CD4-positive, alpha-beta T cell (primary cell): Measurements from ENCODE around the gene CDK15. TPM values are rescaled to one million over a fixed set of nuclear protein-coding genes. Genes with fewer than 3 reads are reported as not detected.

ENCODE experiments used
- ATAC-seq: fragments of 200-7000 bp; cut with Tn5 transposase; one replicate; pipeline ENCODE4 v1.10.0; 2022; ENCODE audit warnings: mild to moderate bottlenecking; ENCODE audit not compliant: poor library complexity
- CTCF ChIA-PET: fragments of 350-600 bp; sonication (Branson Sonifier 250); formaldehyde crosslinking; loops from one replicate; lab custom pipeline; 2021; ENCODE audit warnings: antibody characterized with exemption, inconsistent platforms; lab: Charles Lee
- POLR2A ChIA-PET: fragments of 350-600 bp; sonication (Branson Sonifier 250); formaldehyde crosslinking; loops from one replicate; lab custom pipeline; 2021; ENCODE audit warnings: antibody characterized with exemption, inconsistent platforms; lab: Charles Lee
- DNase-seq, 14 experiments: peaks; one replicate each; pipeline ENCODE4 v3.0.0-alpha.2; 2013 to 2020; ENCODE audit warnings: mixed read lengths in 2 of 14
- H3K27ac ChIP-seq, 2 donors: one replicate each; pipeline versions ENCODE4 v1.5.1 to v1.7.0; 2013; ENCODE audit warnings: low read length in 2 of 2, low read depth in 1 of 2, mild to moderate bottlenecking in 1 of 2
- H3K27me3 ChIP-seq, 2 experiments: 1 replicate in 1 of 2; 2 replicates in 1 of 2; pipeline versions ENCODE4 v1.6.1 to v1.7.0; 2013; ENCODE audit warnings: low read length in 2 of 2, control low read depth in 1 of 2, mild to moderate bottlenecking in 1 of 2, moderate library complexity in 1 of 2; ENCODE audit not compliant: insufficient read depth in 2 of 2, control insufficient read depth in 1 of 2
- H3K36me3 ChIP-seq: one replicate; pipeline ENCODE4 v1.6.1; 2013; ENCODE audit warnings: low read length, control low read depth; ENCODE audit not compliant: insufficient read depth
- H3K4me1 ChIP-seq: one replicate; pipeline ENCODE4 v1.6.1; 2013; ENCODE audit warnings: low read length, control low read depth; ENCODE audit not compliant: insufficient read depth
- H3K4me3 ChIP-seq: one replicate; pipeline ENCODE4 v1.5.1; 2013; ENCODE audit warnings: mild to moderate bottlenecking, low read length, moderate library complexity
- H3K9me3 ChIP-seq, 2 experiments: 1 replicate in 1 of 2; 2 replicates in 1 of 2; pipeline versions ENCODE4 v1.6.1 to v1.7.0; 2013; ENCODE audit warnings: low read length in 2 of 2, mild to moderate bottlenecking in 2 of 2, control low read depth in 1 of 2, moderate library complexity in 1 of 2; ENCODE audit not compliant: control insufficient read depth in 1 of 2, insufficient read depth in 1 of 2
- H3K27ac Mint-ChIP-seq: one replicate; pipeline ENCODE4 v1.8.0; 2020; ENCODE audit warnings: mixed read lengths
- H3K27me3 Mint-ChIP-seq: one replicate; pipeline ENCODE4 v1.8.0; 2021; ENCODE audit warnings: mixed read lengths
- H3K36me3 Mint-ChIP-seq: one replicate; pipeline ENCODE4 v1.8.0; 2021; ENCODE audit warnings: low read depth, mixed read lengths
- H3K4me1 Mint-ChIP-seq: one replicate; pipeline ENCODE4 v1.8.0; 2021; ENCODE audit warnings: low read depth, mixed read lengths
- H3K4me3 Mint-ChIP-seq: one replicate; pipeline ENCODE4 v1.8.0; 2020; ENCODE audit warnings: mild to moderate bottlenecking, mixed read lengths
- H3K9me3 Mint-ChIP-seq: one replicate; pipeline ENCODE4 v1.8.0; 2020; ENCODE audit warnings: mixed read lengths
- intact Hi-C, 2 experiments: fragments of 100-400 bp; cut with DNase I in 1 of 2; cut with micrococcal nuclease in 1 of 2; formaldehyde crosslinking; loops; one replicate each; pipeline versions ENCODE4 v1.15.1 to v1.9.0; 2023 to 2025; cut with DNase I, micrococcal nuclease
- total RNA-seq, 174 experiments: library from RNA in 2 of 174; stranded (reverse) in 2 of 174; gene quantifications; one replicate each; pipeline ENCODE4 v1.2.3 and lab custom pipeline; 2021 to 2026
- TF ChIP-seq, protein P1 (sequence below): fragments of 200-600 bp; IDR thresholded peaks from one replicate; pipeline ENCODE4 v1.8.0; 2022; ENCODE audit warnings: antibody characterized with exemption, mild to moderate bottlenecking

Gene CDK15
- total RNA-seq, 2 experiments from 2014 or later, result not detected

DNA sequence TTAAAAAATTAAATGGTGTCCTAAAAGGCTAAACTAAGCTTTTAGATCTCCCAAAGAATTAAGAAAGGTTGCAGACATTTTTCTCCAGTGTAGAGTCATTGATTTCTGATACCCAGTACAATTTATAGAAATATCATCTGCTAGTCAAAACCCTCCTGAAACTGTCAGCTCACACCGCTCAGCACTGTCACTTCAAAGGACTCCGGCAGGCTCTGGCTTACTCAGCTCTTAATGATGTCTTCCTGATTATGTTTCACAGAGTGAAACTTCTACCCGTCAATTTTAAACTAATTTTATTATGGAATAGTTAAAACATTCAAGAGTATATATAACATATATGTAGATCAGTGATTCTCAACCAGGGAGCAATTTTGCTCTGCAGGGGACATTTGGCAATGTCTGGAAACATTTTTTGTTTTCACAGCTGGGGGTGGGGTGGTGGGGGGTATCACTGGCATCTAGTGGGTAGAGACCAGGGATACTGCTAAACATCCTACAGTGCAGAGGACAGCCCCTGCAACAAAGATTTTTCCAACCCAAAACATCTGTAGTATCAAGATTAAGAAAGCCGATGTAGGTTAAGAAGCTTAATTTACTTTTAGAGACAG lies 31.6 kb downstream of the CDK15 start:
- TF ChIP-seq, protein P1, sequence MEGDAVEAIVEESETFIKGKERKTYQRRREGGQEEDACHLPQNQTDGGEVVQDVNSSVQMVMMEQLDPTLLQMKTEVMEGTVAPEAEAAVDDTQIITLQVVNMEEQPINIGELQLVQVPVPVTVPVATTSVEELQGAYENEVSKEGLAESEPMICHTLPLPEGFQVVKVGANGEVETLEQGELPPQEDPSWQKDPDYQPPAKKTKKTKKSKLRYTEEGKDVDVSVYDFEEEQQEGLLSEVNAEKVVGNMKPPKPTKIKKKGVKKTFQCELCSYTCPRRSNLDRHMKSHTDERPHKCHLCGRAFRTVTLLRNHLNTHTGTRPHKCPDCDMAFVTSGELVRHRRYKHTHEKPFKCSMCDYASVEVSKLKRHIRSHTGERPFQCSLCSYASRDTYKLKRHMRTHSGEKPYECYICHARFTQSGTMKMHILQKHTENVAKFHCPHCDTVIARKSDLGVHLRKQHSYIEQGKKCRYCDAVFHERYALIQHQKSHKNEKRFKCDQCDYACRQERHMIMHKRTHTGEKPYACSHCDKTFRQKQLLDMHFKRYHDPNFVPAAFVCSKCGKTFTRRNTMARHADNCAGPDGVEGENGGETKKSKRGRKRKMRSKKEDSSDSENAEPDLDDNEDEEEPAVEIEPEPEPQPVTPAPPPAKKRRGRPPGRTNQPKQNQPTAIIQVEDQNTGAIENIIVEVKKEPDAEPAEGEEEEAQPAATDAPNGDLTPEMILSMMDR, result no peak
- Histone ChIP-seq H3K4me3 (no peak overlapping the region), H3K27me3 (no peaks in the 10 kb centered on the region), H3K27ac (no peak overlapping the region), H3K36me3 (no peaks in the 10 kb centered on the region), H3K9me3 (no peaks in the 10 kb centered on the region), H3K4me1 (no peaks in the 10 kb centered on the region)
- H3K4me3 Mint-ChIP-seq, result no peak overlapping the region
- H3K27ac Mint-ChIP-seq, result no peak overlapping the region
- H3K9me3 Mint-ChIP-seq, result peaks cover 6% of the 10 kb centered on the region
- ChIA-PET POLR2A (no interaction called here), CTCF (interaction anchor here (1.4 kb wide), 1 partner anchor 22 kb away, joined by 3 read pairs; no protein-coding TSS in a partner anchor)
- peaks cover 11% of the 10 kb centered on the region for H3K27me3 Mint-ChIP-seq
- intact Hi-C loops, result no loop called here
- ATAC-seq (no peak), DNase-seq (no peak)
- no peaks in the 10 kb centered on the region for H3K36me3 Mint-ChIP-seq
- no peaks in the 10 kb centered on the region for H3K4me1 Mint-ChIP-seq

DNA sequence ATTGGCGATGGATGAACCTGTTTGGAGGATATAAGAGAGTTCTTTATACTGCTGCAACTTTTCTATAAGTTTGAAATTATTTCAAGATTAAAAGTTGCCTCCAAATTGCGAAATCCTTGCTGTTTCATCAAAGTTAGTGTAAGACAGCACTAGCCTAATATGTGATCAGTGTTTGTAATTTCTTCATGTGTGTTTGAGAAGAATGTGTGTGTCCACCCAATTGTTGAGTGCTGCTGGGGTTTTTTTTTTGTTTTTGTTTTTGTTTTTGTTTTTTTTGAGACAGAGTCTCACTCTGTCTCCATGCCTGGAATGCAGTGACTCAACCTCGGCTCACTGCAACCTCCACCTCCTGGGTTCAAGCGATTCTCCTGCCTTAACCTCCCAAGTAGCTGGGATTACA lies 33.4 kb downstream of the CDK15 start:
- DNase-seq (no peak), ATAC-seq (no peak)
- no peak overlapping the region for H3K27ac Mint-ChIP-seq
- ChIA-PET POLR2A (no interaction called here), CTCF (no interaction called here)
- peaks cover 6% of the 10 kb centered on the region for H3K9me3 Mint-ChIP-seq
- H3K27me3 Mint-ChIP-seq, result peaks cover 18% of the 10 kb centered on the region
- no peak overlapping the region for H3K4me3 Mint-ChIP-seq
- intact Hi-C loops, result no loop called here
- no peaks in the 10 kb centered on the region for H3K36me3 ChIP-seq
- no peaks in the 10 kb centered on the region for H3K4me1 Mint-ChIP-seq
- H3K36me3 Mint-ChIP-seq, result no peaks in the 10 kb centered on the region
- H3K27me3 ChIP-seq, result no peaks in the 10 kb centered on the region
- H3K9me3 ChIP-seq, result no peaks in the 10 kb centered on the region
- no peak overlapping the region for H3K4me3 ChIP-seq
- H3K4me1 ChIP-seq, result no peaks in the 10 kb centered on the region
- TF ChIP-seq, protein P1, result no peak
- no peak overlapping the region for H3K27ac ChIP-seq

DNA sequence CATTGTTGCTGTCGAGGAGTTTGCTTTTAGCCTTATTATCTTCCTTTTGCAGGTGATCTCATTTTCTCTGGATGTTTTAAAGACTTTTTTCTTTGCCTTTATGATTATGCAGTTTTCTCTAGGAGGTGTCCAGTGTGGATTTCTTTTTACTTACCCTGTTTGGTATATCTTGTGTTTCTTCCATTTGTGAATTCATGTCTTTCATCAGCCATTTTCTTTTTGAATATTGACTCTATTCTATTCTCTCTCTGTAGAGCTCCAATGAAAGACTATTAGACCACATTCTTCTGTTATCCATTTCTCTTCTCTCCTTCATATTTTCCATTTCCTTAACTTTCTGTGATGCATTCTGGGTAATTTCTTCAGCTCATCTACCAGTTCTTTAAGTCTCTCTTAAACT lies 34.4 kb downstream of the CDK15 start:
- ChIA-PET POLR2A (no interaction called here), CTCF (no interaction called here)
- H3K9me3 ChIP-seq, result no peaks in the 10 kb centered on the region
- DNase-seq (no peak), ATAC-seq (no peak)
- intact Hi-C loops, result no loop called here
- no peaks in the 10 kb centered on the region for H3K4me1 Mint-ChIP-seq
- H3K27me3 ChIP-seq, result no peaks in the 10 kb centered on the region
- no peaks in the 10 kb centered on the region for H3K36me3 Mint-ChIP-seq
- no peaks in the 10 kb centered on the region for H3K4me1 ChIP-seq
- H3K4me3 Mint-ChIP-seq, result no peak overlapping the region
- H3K36me3 ChIP-seq, result no peaks in the 10 kb centered on the region
- peaks cover 6% of the 10 kb centered on the region for H3K9me3 Mint-ChIP-seq
- H3K27ac Mint-ChIP-seq, result no peak overlapping the region
- TF ChIP-seq, protein P1, result no peak
- H3K4me3 ChIP-seq, result no peak overlapping the region
- no peak overlapping the region for H3K27ac ChIP-seq
- peaks cover 18% of the 10 kb centered on the region for H3K27me3 Mint-ChIP-seq
